ENCODE data around the gene CFAP70. TPM values are rescaled to one million over a fixed set of nuclear protein-coding genes. Genes with fewer than 3 reads are reported as not detected.

CFAP70 gene
- total RNA-seq, 1 donor from 2014 or later = 1.7 TPM

- Mint-ChIP-seq H3K4me1 (ENCODE audit: unreplicated experiment) (no peaks in the 10 kb centered on the region), H3K4me3 (ENCODE audit: unreplicated experiment) (no peak overlapping the region), H3K36me3 (ENCODE audit: low read depth, unreplicated experiment) (peaks cover 3% of the 10 kb centered on the region), H3K27me3 (ENCODE audit: unreplicated experiment) (no peaks in the 10 kb centered on the region), H3K9me3 (ENCODE audit: unreplicated experiment) (no peaks in the 10 kb centered on the region), H3K27ac (ENCODE audit: unreplicated experiment) (no peak overlapping the region)
- DNase-seq (ENCODE audit: low spot score) = no peak
- no peak for TF ChIP-seq CTCF (IDR thresholded peaks at IDR 0.05; ENCODE audit: unreplicated experiment)
These were observed 14.4 kb downstream of the CFAP70 start for GRCh38 chr10:73344269-73344668.

GRCh38 chr10:73340121-73340520 is 18.5 kb downstream of the CFAP70 start:
- Mint-ChIP-seq H3K4me1 (ENCODE audit: unreplicated experiment) (no peaks in the 10 kb centered on the region), H3K27ac (ENCODE audit: unreplicated experiment) (no peak overlapping the region), H3K27me3 (ENCODE audit: unreplicated experiment) (no peaks in the 10 kb centered on the region), H3K36me3 (ENCODE audit: low read depth, unreplicated experiment) (peaks cover 3% of the 10 kb centered on the region), H3K9me3 (ENCODE audit: unreplicated experiment) (no peaks in the 10 kb centered on the region), H3K4me3 (ENCODE audit: unreplicated experiment) (no peak overlapping the region)
- DNase-seq (ENCODE audit: low spot score) = no peak
- no peak for TF ChIP-seq CTCF (IDR thresholded peaks at IDR 0.05; ENCODE audit: unreplicated experiment)

GRCh38 chr10:73339436-73339835 is 19.2 kb downstream of the CFAP70 start:
- no peak for TF ChIP-seq CTCF (IDR thresholded peaks at IDR 0.05; ENCODE audit: unreplicated experiment)
- Mint-ChIP-seq H3K36me3 (ENCODE audit: low read depth, unreplicated experiment) (peaks cover 3% of the 10 kb centered on the region), H3K27ac (ENCODE audit: unreplicated experiment) (no peak overlapping the region), H3K4me1 (ENCODE audit: unreplicated experiment) (no peaks in the 10 kb centered on the region), H3K9me3 (ENCODE audit: unreplicated experiment) (no peaks in the 10 kb centered on the region), H3K4me3 (ENCODE audit: unreplicated experiment) (no peak overlapping the region), H3K27me3 (ENCODE audit: unreplicated experiment) (no peaks in the 10 kb centered on the region)
- no peak for DNase-seq (ENCODE audit: low spot score)

GRCh38 chr10:73338801-73339368 is 19.8 kb downstream of the CFAP70 start:
- Mint-ChIP-seq H3K27me3 (ENCODE audit: unreplicated experiment) (no peaks in the 10 kb centered on the region), H3K27ac (ENCODE audit: unreplicated experiment) (no peak overlapping the region), H3K4me3 (ENCODE audit: unreplicated experiment) (no peak overlapping the region), H3K9me3 (ENCODE audit: unreplicated experiment) (no peaks in the 10 kb centered on the region), H3K36me3 (ENCODE audit: low read depth, unreplicated experiment) (peaks cover 3% of the 10 kb centered on the region), H3K4me1 (ENCODE audit: unreplicated experiment) (no peaks in the 10 kb centered on the region)
- no peak for DNase-seq (ENCODE audit: low spot score)
- no peak for TF ChIP-seq CTCF (IDR thresholded peaks at IDR 0.05; ENCODE audit: unreplicated experiment)

- Mint-ChIP-seq H3K4me1 (ENCODE audit: unreplicated experiment) (peaks cover 11% of the 10 kb centered on the region), H3K27me3 (ENCODE audit: unreplicated experiment) (no peaks in the 10 kb centered on the region), H3K4me3 (ENCODE audit: unreplicated experiment) (no peak overlapping the region), H3K27ac (ENCODE audit: unreplicated experiment) (no peak overlapping the region), H3K36me3 (ENCODE audit: low read depth, unreplicated experiment) (no peaks in the 10 kb centered on the region), H3K9me3 (ENCODE audit: unreplicated experiment) (no peaks in the 10 kb centered on the region)
- TF ChIP-seq CTCF (IDR thresholded peaks at IDR 0.05; ENCODE audit: unreplicated experiment) = no peak
- no peak for DNase-seq (ENCODE audit: low spot score)
These were observed 25.5 kb downstream of the CFAP70 start for GRCh38 chr10:73333202-73333601.

Measured in endothelial cell (in vitro differentiated cells).